GM23248 (cell line): ENCODE measurements around the gene ERN2.

Experiments used
- EZH2 ChIP-seq: fragments of 200-600 bp; sonication (generic); IDR thresholded peaks from 2 replicates; pipeline ENCODE4 v1.6.1; 2018; ENCODE audit warnings: antibody characterized with exemption, mild to moderate bottlenecking; ENCODE audit not compliant: insufficient read depth, poor library complexity, severe bottlenecking
- EZH2phosphoT487 ChIP-seq: fragments of 200-600 bp; sonication (generic); IDR thresholded peaks from 2 replicates; pipeline ENCODE4 v1.6.1; 2018; ENCODE audit warnings: antibody characterized with exemption, moderate library complexity, mild to moderate bottlenecking, low read depth; ENCODE audit not compliant: insufficient read depth

GRCh38 chr16:23729503-23730424, 16.7 kb upstream of the ERN2 start:
- TF ChIP-seq EZH2 (no peak), EZH2phosphoT487 (no peak)
